ENCODE measurements around the gene SATB2. TPM values are rescaled to one million over a fixed set of nuclear protein-coding genes. Genes with fewer than 3 reads are reported as not detected.

Gene SATB2
- total and polyA plus RNA-seq, 2 donors (not counting 1 experiment from before 2014, with no cell fraction given): 3.8 to 28.1 TPM

DNA sequence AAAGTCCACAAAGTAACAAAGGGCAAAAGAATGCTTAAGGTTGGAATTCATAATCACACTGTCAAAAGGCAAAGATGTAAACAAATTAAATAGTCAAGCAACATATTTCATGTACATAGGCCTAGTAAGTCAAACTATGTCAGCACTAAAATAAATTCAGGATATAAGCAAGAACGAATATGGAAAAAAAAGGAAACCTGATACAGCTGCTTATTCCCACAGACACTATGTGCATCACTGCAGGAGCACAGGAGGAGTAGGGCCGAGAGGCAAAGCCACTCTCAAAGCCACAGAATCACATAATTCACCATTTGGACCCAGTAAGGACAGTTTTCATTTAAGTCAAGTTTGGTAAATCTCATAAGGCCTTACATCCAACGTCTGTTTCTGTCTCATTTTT, 116.6 kb downstream of the SATB2 start:
- H3K9ac ChIP-seq (ENCODE audit: insufficient read depth, low read length): no peak overlapping the region
- H3K27ac ChIP-seq (ENCODE audit: insufficient read depth, low read length): no peak overlapping the region
- H3K27me3 ChIP-seq (ENCODE audit: control insufficient read depth, insufficient read depth, low read length): no peaks in the 10 kb centered on the region
- H3K4me3 ChIP-seq (replicated peaks in 1 of 4; ENCODE audit: control extremely low read depth in 1 of 4, insufficient read depth in 1 of 4, low read depth in 3 of 4, low read length in 4 of 4): no peak overlapping the region
- no peaks in the 10 kb centered on the region for H3K79me2 ChIP-seq (ENCODE audit: control insufficient read depth, insufficient read depth, low read length)
- H3K4me2 ChIP-seq (ENCODE audit: extremely low read depth, insufficient read depth, low read length): no peak overlapping the region
- no peak for TF ChIP-seq EZH2 (IDR thresholded peaks at IDR 0.05; ENCODE audit: low read length, missing control alignments)
- no peaks in the 10 kb centered on the region for H4K20me1 ChIP-seq (ENCODE audit: control insufficient read depth, extremely low read depth, insufficient read depth, low read length)
- H3K4me1 ChIP-seq (ENCODE audit: control insufficient read depth, extremely low read depth, insufficient read depth, low read length): peaks cover 5% of the 10 kb centered on the region
- H3K36me3 ChIP-seq (ENCODE audit: control insufficient read depth, insufficient read depth, low read length): no peaks in the 10 kb centered on the region
- no peak overlapping the region for H2AFZ ChIP-seq (ENCODE audit: low read length)
- no peak for DNase-seq (ENCODE audit: low read depth in 2 of 2)
- no peaks in the 10 kb centered on the region for H3K9me3 ChIP-seq (ENCODE audit: control insufficient read depth, insufficient read depth, low read depth, low read length)

GRCh38 chr2:199339891-199340605, 117.7 kb downstream of the SATB2 start:
- no peak overlapping the region for H2AFZ ChIP-seq (ENCODE audit: low read length)
- H3K4me3 ChIP-seq (replicated peaks in 1 of 4; ENCODE audit: control extremely low read depth in 1 of 4, insufficient read depth in 1 of 4, low read depth in 3 of 4, low read length in 4 of 4): no peak overlapping the region
- H3K9me3 ChIP-seq (ENCODE audit: control insufficient read depth, insufficient read depth, low read depth, low read length): no peaks in the 10 kb centered on the region
- DNase-seq (ENCODE audit: low read depth in 2 of 2): peak in 1 of 2 donors; percentile 74
- no peaks in the 10 kb centered on the region for H3K27me3 ChIP-seq (ENCODE audit: control insufficient read depth, insufficient read depth, low read length)
- no peaks in the 10 kb centered on the region for H3K36me3 ChIP-seq (ENCODE audit: control insufficient read depth, insufficient read depth, low read length)
- no peak overlapping the region for H3K4me2 ChIP-seq (ENCODE audit: extremely low read depth, insufficient read depth, low read length)
- TF ChIP-seq CTCF (conservative IDR thresholded peaks at IDR 0.05 in 1 of 2, IDR thresholded peaks at IDR 0.05 in 1 of 2; ENCODE audit: low read depth in 1 of 2, low read length in 2 of 2) (no peak), EZH2 (IDR thresholded peaks at IDR 0.05; ENCODE audit: low read length, missing control alignments) (no peak)
- H3K27ac ChIP-seq (ENCODE audit: insufficient read depth, low read length): no peak overlapping the region
- H4K20me1 ChIP-seq (ENCODE audit: control insufficient read depth, extremely low read depth, insufficient read depth, low read length): no peaks in the 10 kb centered on the region
- H3K79me2 ChIP-seq (ENCODE audit: control insufficient read depth, insufficient read depth, low read length): no peaks in the 10 kb centered on the region
- H3K4me1 ChIP-seq (ENCODE audit: control insufficient read depth, extremely low read depth, insufficient read depth, low read length): peaks cover 5% of the 10 kb centered on the region
- no peak overlapping the region for H3K9ac ChIP-seq (ENCODE audit: insufficient read depth, low read length)

DNA sequence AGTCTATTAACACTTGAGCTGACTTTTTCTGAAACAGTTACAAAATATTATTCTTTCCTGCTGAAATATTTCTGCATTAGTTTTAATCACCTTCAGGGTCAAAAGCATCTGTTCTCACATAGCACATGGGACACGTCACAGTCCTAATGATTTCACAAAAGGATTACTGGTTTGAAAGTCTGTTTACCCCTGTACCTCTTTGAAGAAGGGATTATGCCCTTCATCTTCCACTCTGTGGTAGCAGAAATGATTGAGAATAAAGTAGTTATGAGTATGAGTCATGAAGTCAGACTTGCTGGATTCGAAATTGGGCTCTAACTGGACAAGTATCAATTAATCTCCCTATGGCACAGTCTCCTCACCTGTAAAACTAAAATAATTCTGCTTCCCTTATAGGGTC, 121.2 kb downstream of the SATB2 start:
- peaks cover 5% of the 10 kb centered on the region for H3K4me1 ChIP-seq (ENCODE audit: control insufficient read depth, extremely low read depth, insufficient read depth, low read length)
- no peak overlapping the region for H3K9ac ChIP-seq (ENCODE audit: insufficient read depth, low read length)
- DNase-seq (ENCODE audit: low read depth in 2 of 2): peak in 1 of 2 donors; percentile 37
- no peaks in the 10 kb centered on the region for H3K9me3 ChIP-seq (ENCODE audit: control insufficient read depth, insufficient read depth, low read depth, low read length)
- H3K4me3 ChIP-seq (replicated peaks in 1 of 4; ENCODE audit: control extremely low read depth in 1 of 4, insufficient read depth in 1 of 4, low read depth in 3 of 4, low read length in 4 of 4): no peak overlapping the region
- H2AFZ ChIP-seq (ENCODE audit: low read length): no peak overlapping the region
- H3K27me3 ChIP-seq (ENCODE audit: control insufficient read depth, insufficient read depth, low read length): no peaks in the 10 kb centered on the region
- TF ChIP-seq CTCF (conservative IDR thresholded peaks at IDR 0.05 in 1 of 2, IDR thresholded peaks at IDR 0.05 in 1 of 2; ENCODE audit: low read depth in 1 of 2, low read length in 2 of 2) (no peak), EZH2 (IDR thresholded peaks at IDR 0.05; ENCODE audit: low read length, missing control alignments) (no peak)
- no peaks in the 10 kb centered on the region for H3K36me3 ChIP-seq (ENCODE audit: control insufficient read depth, insufficient read depth, low read length)
- H3K79me2 ChIP-seq (ENCODE audit: control insufficient read depth, insufficient read depth, low read length): no peaks in the 10 kb centered on the region
- no peaks in the 10 kb centered on the region for H4K20me1 ChIP-seq (ENCODE audit: control insufficient read depth, extremely low read depth, insufficient read depth, low read length)
- H3K27ac ChIP-seq (ENCODE audit: insufficient read depth, low read length): no peak overlapping the region
- no peak overlapping the region for H3K4me2 ChIP-seq (ENCODE audit: extremely low read depth, insufficient read depth, low read length)

Data from fibroblast of lung (primary cell).